ENCODE data around the gene OPCML.

DNA sequence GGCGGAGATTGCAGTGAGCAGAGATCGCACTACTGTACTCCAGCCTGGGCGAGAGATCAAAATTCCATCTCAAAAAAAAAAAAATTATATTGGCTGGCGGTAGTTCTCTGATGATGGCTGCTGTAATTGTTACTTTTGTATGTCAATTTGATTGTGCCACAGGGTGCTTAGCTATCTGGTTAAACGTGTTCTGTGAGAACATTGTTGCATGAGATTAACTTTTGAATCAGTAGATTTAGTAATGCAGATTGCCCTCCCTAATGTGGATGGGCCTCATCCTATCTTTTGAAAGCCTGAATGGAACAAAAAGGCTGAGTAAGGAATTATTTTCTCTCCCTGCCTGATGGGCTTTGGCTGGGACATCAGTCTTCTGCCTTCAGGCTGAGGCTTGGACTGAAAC lies 654.2 kb downstream of the OPCML start:
- TF ChIP-seq, protein P1, sequence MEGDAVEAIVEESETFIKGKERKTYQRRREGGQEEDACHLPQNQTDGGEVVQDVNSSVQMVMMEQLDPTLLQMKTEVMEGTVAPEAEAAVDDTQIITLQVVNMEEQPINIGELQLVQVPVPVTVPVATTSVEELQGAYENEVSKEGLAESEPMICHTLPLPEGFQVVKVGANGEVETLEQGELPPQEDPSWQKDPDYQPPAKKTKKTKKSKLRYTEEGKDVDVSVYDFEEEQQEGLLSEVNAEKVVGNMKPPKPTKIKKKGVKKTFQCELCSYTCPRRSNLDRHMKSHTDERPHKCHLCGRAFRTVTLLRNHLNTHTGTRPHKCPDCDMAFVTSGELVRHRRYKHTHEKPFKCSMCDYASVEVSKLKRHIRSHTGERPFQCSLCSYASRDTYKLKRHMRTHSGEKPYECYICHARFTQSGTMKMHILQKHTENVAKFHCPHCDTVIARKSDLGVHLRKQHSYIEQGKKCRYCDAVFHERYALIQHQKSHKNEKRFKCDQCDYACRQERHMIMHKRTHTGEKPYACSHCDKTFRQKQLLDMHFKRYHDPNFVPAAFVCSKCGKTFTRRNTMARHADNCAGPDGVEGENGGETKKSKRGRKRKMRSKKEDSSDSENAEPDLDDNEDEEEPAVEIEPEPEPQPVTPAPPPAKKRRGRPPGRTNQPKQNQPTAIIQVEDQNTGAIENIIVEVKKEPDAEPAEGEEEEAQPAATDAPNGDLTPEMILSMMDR (conservative IDR thresholded peaks at IDR 0.05; ENCODE audit: low read depth, low read length), result no peak
- TF ChIP-seq EZH2 (IDR thresholded peaks at IDR 0.05; ENCODE audit: low read length, unreplicated experiment), result no peak

Data from PC-3 (cell line).